ENCODE results near the gene ULK3. TPM values are rescaled to one million over a fixed set of nuclear protein-coding genes. Genes with fewer than 3 reads are reported as not detected.

Gene ULK3
- total and polyA plus RNA-seq, 2 donors: 16.1 to 25.1 TPM

DNA sequence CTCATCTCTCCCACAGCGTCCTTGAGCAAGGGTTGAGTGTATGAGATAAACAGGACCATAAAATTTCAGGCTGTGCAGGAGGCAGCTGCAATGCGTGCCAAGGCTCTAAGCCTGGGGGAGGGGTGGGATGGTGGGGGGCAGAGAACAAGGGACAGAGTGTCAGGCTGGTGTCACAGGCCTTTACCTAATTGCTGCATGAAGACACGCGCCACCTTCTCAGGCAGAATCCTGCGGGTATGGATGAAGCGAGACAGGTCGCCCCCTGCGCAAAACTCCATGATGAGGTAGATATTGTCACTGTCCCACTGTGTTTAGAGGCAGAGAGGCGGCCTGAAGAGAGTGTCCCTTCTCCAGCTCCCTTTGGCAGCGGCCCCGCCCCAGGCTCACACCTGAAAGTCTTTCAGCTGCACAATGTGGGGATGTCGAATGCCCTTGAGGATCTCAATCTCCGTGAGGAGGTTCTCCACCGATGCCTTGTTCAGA lies 1.0 kb downstream of the ULK3 start:
- Histone ChIP-seq H3K27ac (ENCODE audit: low read depth) (no peak overlapping the region), H3K36me3 (ENCODE audit: insufficient read depth) (peaks cover 7% of the 10 kb centered on the region), H3K4me3 (ENCODE audit: low read depth, low read length) (no peak overlapping the region), H3K4me1 (ENCODE audit: insufficient read depth) (no peaks in the 10 kb centered on the region)
- 81% methylated on average over 14 of the region's 14 CpGs for WGBS
- no peak for DNase-seq (ENCODE audit: extremely low spot score)

DNA sequence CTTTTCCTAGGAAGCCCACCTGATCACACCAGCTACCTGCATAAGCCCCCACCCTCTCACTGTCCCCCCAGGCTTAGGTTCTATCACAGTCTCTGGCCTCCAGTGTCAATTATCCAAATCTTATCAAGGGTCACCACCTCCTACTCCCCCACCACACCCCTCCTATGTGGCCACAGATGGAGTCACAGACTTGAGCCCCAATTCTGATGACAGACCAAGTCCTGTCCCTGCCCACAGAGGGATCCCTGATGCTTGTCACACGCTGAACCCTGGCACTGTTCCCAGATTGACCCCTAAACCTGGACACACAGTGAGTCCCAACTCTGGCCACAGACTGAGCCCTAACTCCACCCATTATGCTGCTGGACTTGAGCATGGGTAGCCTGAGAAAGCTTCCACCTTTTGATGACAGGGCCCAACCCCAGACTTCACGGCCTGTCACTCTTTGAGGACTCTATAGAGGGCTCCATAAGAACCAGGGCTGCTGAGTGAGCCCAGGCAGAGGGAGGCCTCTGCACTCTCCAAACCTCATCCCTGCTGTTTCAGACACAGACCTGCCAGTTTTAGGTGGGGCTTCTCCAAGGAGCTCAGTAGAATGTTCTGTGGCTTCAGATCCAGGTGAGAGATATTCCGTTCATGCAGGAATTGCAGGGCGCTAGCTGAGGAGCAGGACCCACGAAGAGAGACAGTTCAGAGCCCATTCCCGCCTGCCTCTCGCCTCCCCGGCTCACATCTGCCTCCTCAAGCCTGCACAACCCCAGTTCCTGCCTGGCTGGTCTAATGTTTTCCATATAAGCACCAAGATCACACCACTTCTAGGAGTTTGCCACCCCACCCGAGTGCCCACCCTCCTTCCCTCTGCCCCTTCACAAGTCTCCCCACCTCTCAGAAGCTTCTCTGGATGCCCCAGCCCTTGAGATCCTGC lies 1.8 kb downstream of the ULK3 start:
- Histone ChIP-seq H3K36me3 (ENCODE audit: insufficient read depth) (peaks cover 7% of the 10 kb centered on the region), H3K4me1 (ENCODE audit: insufficient read depth) (no peaks in the 10 kb centered on the region), H3K4me3 (ENCODE audit: low read depth, low read length) (no peak overlapping the region), H3K27ac (ENCODE audit: low read depth) (no peak overlapping the region)
- no peak for DNase-seq (ENCODE audit: extremely low spot score)
- 89% methylated on average over 9 of the region's 9 CpGs for WGBS

GRCh38 chr15:74839526-74840395 lies 3.2 kb downstream of the ULK3 start:
- Histone ChIP-seq H3K27ac (ENCODE audit: low read depth) (no peak overlapping the region), H3K36me3 (ENCODE audit: insufficient read depth) (peaks cover 3% of the 10 kb centered on the region), H3K4me1 (ENCODE audit: insufficient read depth) (no peaks in the 10 kb centered on the region), H3K4me3 (ENCODE audit: low read depth, low read length) (no peak overlapping the region)
- 83% methylated on average over 31 of the region's 31 CpGs for WGBS
- DNase-seq (ENCODE audit: extremely low spot score): no peak

- Histone ChIP-seq H3K4me1 (ENCODE audit: insufficient read depth) (no peaks in the 10 kb centered on the region), H3K4me3 (ENCODE audit: low read depth, low read length) (no peak overlapping the region), H3K27ac (ENCODE audit: low read depth) (no peak overlapping the region), H3K36me3 (ENCODE audit: insufficient read depth) (peaks cover 3% of the 10 kb centered on the region)
- WGBS: 89% methylated on average over 11 of the region's 11 CpGs
- no peak for DNase-seq (ENCODE audit: extremely low spot score)
These were observed 4.0 kb downstream of the ULK3 start for GRCh38 chr15:74838746-74839525.

- no peak for DNase-seq (ENCODE audit: extremely low spot score)
- Histone ChIP-seq H3K36me3 (ENCODE audit: insufficient read depth) (peaks cover 3% of the 10 kb centered on the region), H3K4me1 (ENCODE audit: insufficient read depth) (no peaks in the 10 kb centered on the region), H3K4me3 (ENCODE audit: low read depth, low read length) (no peak overlapping the region), H3K27ac (ENCODE audit: low read depth) (no peak overlapping the region)
- 92% methylated on average over 10 of the region's 10 CpGs for WGBS
These were observed 4.8 kb downstream of the ULK3 start for GRCh38 chr15:74838137-74838516.

DNA sequence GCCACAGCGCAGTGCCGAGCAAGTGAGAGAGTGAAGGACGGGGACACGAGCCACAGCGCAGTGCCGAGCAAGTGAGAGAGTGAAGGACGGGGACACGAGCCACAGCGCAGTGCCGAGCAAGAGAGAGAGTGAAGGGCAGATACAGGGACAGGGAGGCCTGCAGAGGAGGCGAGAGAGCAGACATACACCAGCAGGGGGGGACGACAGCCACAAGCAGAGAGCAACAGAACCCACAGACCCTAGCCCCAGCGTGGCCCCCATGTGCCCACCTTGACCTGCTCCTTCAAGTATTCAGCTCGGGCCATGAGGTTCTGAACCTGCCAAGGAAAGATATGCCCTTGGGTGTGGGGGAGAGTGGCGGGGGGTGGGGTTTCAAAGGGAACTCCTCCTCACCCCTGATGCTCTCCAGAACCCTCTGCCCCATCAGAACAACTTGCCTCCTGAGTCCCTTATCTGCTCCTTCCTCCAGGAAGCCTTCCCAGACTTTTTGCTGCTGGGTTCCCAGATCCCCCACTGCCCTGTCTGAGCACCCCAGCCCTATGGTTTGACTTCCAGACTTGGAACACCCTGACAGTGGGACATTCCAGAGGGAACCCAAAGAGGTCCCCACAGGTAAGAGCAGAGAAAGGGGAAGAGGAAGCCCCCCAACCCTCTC lies 5.3 kb downstream of the ULK3 start:
- H3K4me1 ChIP-seq (ENCODE audit: insufficient read depth): no peaks in the 10 kb centered on the region
- DNase-seq (ENCODE audit: extremely low spot score): no peak
- 71% methylated on average over 15 of the region's 15 CpGs for WGBS
- H3K27ac ChIP-seq (ENCODE audit: low read depth): no peak overlapping the region
- peaks cover 3% of the 10 kb centered on the region for H3K36me3 ChIP-seq (ENCODE audit: insufficient read depth)
- H3K4me3 ChIP-seq (ENCODE audit: low read depth, low read length): no peak overlapping the region

DNA sequence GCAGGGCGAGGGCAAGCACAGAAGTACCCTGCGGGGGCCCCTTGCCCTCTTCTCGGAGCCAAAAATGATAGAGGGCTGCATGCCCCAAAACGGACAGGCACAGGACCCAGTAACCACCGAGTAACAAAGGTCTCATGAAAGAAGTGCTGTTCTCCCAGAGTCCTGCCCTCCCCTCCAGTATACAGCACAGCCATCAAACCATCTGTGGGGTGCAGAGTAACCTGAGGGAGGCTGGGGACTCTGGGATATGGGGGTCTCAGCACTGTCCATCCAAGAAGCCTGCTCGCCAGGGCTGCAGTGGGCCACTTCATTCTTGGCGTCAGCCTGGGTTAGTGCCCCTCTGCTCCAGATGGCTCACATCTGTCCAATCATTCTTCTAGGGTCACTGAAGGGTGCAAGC lies 6.1 kb downstream of the ULK3 start:
- Histone ChIP-seq H3K27ac (ENCODE audit: low read depth) (no peak overlapping the region), H3K36me3 (ENCODE audit: insufficient read depth) (peaks cover 3% of the 10 kb centered on the region), H3K4me1 (ENCODE audit: insufficient read depth) (no peaks in the 10 kb centered on the region), H3K4me3 (ENCODE audit: low read depth, low read length) (no peak overlapping the region)
- no peak for DNase-seq (ENCODE audit: extremely low spot score)
- 88% methylated on average over 7 of the region's 7 CpGs for WGBS

- no peak for DNase-seq (ENCODE audit: extremely low spot score)
These were observed 7.6 kb downstream of the ULK3 start for GRCh38 chr15:74835312-74835823.

DNA sequence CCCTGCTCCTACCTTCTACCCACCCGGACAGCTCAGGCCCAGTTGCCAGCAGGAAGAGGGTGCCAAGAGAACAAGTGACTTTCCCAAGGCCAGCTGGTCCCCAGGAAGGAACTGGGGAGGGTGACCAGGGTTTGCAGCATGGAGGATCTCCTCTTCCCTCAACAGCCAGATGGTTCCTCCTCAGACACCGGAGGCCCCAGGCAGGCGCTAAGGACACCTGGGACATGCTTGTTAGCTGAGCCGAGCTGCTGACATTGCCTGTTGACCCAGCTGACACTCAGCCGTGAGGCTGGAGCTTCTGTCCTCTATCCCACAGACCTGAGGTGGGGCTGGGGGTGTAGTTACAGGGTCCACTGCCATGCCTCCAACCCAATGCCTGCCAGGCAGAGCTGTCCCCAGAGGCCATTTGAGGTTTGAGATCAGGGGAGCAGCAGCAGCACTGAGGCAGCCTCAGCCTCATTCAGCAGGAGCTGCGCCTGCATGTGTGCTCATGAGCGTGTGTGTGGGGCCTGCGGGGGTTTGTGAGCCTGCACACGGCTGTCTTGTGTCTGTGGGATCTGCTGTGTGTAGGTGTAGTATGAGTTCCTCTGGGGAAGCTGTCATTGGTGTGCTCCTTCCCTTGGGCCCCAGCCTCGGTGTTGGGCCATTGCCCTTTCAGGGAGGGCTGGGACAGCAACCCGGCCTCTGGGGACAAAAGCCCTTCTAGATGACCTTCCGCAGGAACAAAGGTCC lies 9.4 kb downstream of the ULK3 start:
- no peak overlapping the region for H3K27ac ChIP-seq (ENCODE audit: low read depth)
- no peak overlapping the region for H3K4me3 ChIP-seq (ENCODE audit: low read depth, low read length)
- H3K36me3 ChIP-seq (ENCODE audit: insufficient read depth): no peaks in the 10 kb centered on the region
- 72% methylated on average over 12 of the region's 12 CpGs for WGBS
- H3K4me1 ChIP-seq (ENCODE audit: insufficient read depth): no peaks in the 10 kb centered on the region
- no peak for DNase-seq (ENCODE audit: extremely low spot score)

More at GRCh38 chr15:74835312-74835823, 7.6 kb downstream of the ULK3 start:
- H3K4me1 ChIP-seq (ENCODE audit: insufficient read depth): no peaks in the 10 kb centered on the region
- WGBS: 38% methylated on average over 5 of the region's 5 CpGs
- peaks cover 3% of the 10 kb centered on the region for H3K36me3 ChIP-seq (ENCODE audit: insufficient read depth)
- H3K27ac ChIP-seq (ENCODE audit: low read depth): no peak overlapping the region
- no peak overlapping the region for H3K4me3 ChIP-seq (ENCODE audit: low read depth, low read length)

- Histone ChIP-seq H3K36me3 (ENCODE audit: insufficient read depth) (no peaks in the 10 kb centered on the region), H3K4me1 (ENCODE audit: insufficient read depth) (no peaks in the 10 kb centered on the region), H3K4me3 (ENCODE audit: low read depth, low read length) (no peak overlapping the region), H3K27ac (ENCODE audit: low read depth) (no peak overlapping the region)
- WGBS: 70% methylated on average over 4 of the region's 4 CpGs
- no peak for DNase-seq (ENCODE audit: extremely low spot score)
These were observed 10.1 kb downstream of the ULK3 start for GRCh38 chr15:74832826-74833225.

GRCh38 chr15:74831813-74832495 lies 11.0 kb downstream of the ULK3 start:
- 56% methylated on average over 15 of the region's 15 CpGs for WGBS
- Histone ChIP-seq H3K4me1 (ENCODE audit: insufficient read depth) (no peaks in the 10 kb centered on the region), H3K27ac (ENCODE audit: low read depth) (no peak overlapping the region), H3K36me3 (ENCODE audit: insufficient read depth) (no peaks in the 10 kb centered on the region), H3K4me3 (ENCODE audit: low read depth, low read length) (no peak overlapping the region)
- no peak for DNase-seq (ENCODE audit: extremely low spot score)

- no peak overlapping the region for H3K4me3 ChIP-seq (ENCODE audit: low read depth, low read length)
- H3K36me3 ChIP-seq (ENCODE audit: insufficient read depth): no peaks in the 10 kb centered on the region
- H3K27ac ChIP-seq (ENCODE audit: low read depth): no peak overlapping the region
- peaks cover 2% of the 10 kb centered on the region for H3K4me1 ChIP-seq (ENCODE audit: insufficient read depth)
- WGBS: 60% methylated on average over 5 of the region's 5 CpGs
- no peak for DNase-seq (ENCODE audit: extremely low spot score)
These were observed 12.1 kb downstream of the ULK3 start for GRCh38 chr15:74830868-74831267.

All from urinary bladder (tissue), 4 donors.